Testis (tissue), 2 donors: ENCODE measurements around the gene NPAT.

Source experiments
- POLR2A ChIP-seq: fragments of 450-650 bp; IDR thresholded peaks from one replicate; pipeline ENCODE4 v1.6.1; 2017; ENCODE audit warnings: antibody characterized with exemption, mild to moderate bottlenecking, moderate library complexity
- TF ChIP-seq, protein P1 (sequence below), 3 experiments: fragments of 450-650 bp in 2 of 3; fragments of 200-600 bp in 1 of 3; sonication (generic) in 1 of 3; IDR thresholded peaks; one replicate each; pipeline ENCODE4 v1.5.1; 2016 to 2019; ENCODE audit warnings: antibody characterized with exemption in 3 of 3, mild to moderate bottlenecking in 2 of 3, moderate library complexity in 1 of 3

- TF ChIP-seq, protein P1, sequence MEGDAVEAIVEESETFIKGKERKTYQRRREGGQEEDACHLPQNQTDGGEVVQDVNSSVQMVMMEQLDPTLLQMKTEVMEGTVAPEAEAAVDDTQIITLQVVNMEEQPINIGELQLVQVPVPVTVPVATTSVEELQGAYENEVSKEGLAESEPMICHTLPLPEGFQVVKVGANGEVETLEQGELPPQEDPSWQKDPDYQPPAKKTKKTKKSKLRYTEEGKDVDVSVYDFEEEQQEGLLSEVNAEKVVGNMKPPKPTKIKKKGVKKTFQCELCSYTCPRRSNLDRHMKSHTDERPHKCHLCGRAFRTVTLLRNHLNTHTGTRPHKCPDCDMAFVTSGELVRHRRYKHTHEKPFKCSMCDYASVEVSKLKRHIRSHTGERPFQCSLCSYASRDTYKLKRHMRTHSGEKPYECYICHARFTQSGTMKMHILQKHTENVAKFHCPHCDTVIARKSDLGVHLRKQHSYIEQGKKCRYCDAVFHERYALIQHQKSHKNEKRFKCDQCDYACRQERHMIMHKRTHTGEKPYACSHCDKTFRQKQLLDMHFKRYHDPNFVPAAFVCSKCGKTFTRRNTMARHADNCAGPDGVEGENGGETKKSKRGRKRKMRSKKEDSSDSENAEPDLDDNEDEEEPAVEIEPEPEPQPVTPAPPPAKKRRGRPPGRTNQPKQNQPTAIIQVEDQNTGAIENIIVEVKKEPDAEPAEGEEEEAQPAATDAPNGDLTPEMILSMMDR (IDR thresholded peaks at IDR 0.05), result no peak
- TF ChIP-seq POLR2A, result no peak
Measured at GRCh38 chr11:108221371-108221770, 1.1 kb downstream of the NPAT start.
